Measurements from ENCODE around the gene MAL.
"Not testable (repeated sequence)": the region's sequence is repeated elsewhere in the genome, so short reads cannot be mapped to it uniquely, and the experiment has no call there.

The MAL gene

GRCh38 chr2:95034818-95035217 is 9.3 kb downstream of the MAL start:
- no peak for DNase-seq

- DNase-seq, result no peak
Measured at GRCh38 chr2:95036596-95037383, 11.3 kb downstream of the MAL start.

- no peak for DNase-seq
Measured at GRCh38 chr2:95037384-95037839, 11.9 kb downstream of the MAL start.

DNA sequence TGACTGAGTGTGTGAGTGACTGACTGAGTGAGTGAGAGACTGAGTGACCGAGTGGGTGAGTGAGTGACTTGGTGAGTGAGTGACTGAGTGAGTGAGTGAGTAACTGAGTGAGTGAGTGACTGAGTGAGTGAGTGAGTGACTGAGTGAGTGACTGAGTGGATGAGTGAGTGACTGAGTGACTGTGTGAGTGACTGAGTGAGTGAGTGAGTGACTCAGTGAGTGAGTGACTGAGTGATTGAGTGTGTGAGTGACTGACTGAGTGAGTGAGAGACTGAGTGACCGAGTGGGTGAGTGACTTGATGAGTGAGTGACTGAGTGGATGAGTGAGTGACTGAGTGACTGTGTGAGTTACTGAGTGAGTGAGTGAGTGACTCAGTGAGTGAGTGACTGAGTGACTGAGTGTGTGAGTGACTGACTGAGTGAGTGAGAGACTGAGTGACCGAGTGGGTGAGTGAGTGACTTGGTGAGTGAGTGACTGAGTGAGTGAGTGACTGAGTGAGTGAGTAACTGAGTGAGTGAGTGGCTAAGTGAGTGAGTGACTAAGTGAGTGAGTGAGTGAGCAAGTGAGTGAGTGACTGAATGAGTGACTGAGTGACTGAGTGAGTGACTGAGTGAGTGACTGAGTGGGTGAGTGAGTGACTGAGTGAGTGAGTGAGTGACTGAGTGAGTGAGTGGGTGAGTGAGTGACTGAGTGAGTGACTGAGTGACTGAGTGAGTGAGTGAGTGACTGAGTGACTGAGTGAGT is 12.5 kb downstream of the MAL start:
- not testable (repeated sequence) for DNase-seq

DNA sequence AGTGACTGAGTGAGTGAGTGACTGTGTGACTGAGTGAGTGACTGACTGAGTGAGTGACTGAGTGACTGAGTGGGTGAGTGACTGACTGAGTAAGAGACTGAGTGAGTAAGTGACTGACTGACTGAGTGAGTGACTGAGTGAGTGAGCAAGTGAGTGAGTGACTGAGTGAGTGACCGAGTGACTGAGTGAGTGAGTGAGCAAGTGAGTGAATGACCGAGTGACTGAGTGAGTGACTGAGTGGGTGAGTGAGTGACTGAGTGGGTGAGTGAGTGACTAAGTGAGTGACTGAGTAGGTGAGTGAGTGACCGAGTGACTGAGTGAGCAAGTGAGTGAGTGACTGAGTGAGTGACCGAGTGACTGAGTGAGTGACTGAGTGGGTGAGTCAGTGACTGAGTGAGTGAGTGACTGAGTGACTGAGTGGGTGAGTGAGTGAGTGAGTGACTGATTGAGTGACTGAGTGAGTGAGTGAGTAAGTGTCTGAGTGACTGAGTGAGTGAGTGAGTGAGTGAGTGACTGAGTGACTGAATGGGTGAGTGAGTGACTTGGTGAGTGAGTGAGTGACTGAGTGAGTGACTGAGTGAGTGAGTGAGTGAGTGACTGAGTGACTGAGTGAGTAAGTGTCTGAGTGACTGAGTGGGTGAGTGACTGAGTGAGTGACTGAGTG is 13.3 kb downstream of the MAL start:
- DNase-seq, result no peak

DNA sequence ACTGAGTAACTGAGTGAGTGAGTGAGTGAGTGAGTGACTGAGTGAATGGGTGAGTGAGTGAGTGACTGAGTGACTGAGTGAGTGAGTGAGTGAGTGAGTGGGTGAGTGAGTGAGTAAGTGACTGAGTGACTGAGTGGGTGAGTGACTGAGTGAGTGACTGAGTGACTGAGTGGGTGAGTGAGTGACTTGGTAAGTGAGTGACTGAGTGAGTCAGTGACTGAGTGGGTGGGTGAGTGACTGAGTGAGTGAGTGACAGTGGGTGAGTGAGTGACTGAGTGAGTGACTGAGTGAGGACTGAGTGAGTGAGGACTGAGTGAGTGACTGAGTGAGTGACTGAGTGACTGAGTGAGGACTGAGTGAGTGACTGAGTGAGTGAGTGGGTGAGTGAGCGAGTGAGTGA is 13.9 kb downstream of the MAL start:
- no peak for DNase-seq

DNA sequence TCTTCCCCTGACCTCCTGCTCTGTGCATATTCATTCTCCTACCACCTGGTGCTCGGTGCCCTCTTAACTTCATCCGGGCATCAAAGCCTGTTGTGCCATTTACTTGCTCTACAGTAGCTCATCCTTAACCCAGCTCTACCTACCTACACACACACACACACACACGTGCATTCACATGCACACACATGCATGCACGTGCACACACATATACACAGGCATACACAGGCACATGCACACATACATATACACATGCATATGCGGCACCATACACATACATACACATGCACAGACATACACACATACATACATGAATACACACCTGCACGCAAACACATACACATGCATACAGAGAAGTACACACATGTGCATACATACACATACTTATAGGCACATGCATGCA is 14.5 kb downstream of the MAL start:
- DNase-seq, result no peak

- no peak for DNase-seq
Measured at GRCh38 chr2:95040426-95040825, 14.9 kb downstream of the MAL start.

GRCh38 chr2:95041060-95041823 is 15.7 kb downstream of the MAL start:
- DNase-seq, result no peak

GRCh38 chr2:95041824-95042442 is 16.4 kb downstream of the MAL start:
- DNase-seq, result no peak

DNA sequence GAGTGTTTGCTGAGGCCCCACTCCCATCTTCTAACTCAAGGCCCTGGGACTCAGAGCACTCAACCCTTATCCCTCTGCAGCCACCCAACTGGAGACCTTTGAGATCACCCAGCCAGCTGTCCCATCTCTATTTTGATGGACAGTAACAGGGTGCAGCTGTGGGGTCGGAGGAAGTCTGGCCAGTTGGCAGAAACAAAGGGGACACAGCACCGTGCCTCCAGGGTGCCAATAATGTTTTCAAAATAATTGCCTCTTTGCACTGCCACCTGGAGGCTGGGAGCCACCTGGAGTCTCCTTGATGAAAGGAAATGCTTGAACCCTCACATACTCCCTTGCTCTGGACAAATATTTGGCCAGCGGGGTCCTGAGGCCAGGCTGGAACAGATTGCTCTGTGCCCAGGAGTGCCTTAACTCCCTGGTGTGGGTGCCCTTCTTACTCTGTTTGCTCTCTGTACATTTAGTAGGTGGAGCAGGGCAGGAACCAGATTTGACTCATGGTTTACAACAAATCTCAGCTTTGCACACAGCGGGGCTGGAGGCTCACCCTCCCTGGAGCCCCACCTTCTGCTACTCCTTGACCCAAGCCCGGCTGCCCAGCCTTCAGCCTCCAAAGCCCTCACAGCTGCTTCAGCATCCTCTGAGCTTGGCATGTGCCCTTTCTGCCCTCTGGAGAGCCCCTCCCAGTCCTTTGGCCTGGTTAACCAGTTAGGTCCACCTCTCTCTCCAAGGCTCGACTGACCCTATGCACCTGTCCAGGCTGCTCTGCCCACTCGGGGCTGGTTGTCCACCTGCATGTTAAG is 17.2 kb downstream of the MAL start:
- DNase-seq, result no peak

GRCh38 chr2:95043300-95044093 is 18.0 kb downstream of the MAL start:
- no peak for DNase-seq

DNA sequence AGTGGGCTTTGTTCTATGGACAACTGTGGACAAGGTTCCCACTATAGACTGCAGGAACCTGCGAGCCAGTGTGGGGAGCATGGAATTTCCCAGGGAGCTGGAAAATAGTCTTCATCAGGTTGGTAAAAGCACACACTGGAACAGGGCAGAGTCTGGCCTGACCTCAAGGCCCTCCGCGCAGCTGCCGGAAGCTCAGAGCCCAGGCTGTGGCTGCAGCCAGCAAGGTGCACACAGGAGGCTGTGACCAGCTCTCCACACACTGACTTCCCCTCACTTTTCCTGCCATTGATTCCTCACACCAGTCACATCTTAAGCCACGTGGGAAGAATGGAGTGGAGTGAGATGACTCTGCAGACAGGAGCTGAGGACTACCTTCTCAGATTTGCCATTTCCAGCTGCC is 19.1 kb downstream of the MAL start:
- DNase-seq, result no peak

- no peak for DNase-seq
Measured at GRCh38 chr2:95046371-95047112, 21.0 kb downstream of the MAL start.

GRCh38 chr2:95047629-95048510 is 22.4 kb downstream of the MAL start:
- no peak for DNase-seq

- no peak for DNase-seq
Measured at GRCh38 chr2:95048825-95049682, 23.5 kb downstream of the MAL start.

DNA sequence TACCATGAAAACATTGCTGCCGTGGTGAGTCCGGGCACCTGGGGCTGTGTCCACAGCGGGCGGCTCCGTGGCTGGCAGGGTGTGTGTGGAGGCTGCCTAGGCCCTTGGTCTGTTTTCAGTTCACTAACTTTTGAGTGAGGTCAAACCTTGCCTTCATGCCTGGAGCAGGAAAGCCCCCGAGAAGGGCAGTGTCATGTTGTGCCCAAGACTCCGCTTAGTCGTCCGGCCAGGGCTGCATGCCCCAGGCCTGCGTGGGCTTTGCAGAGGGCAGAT is 24.1 kb downstream of the MAL start:
- DNase-seq, result no peak

GRCh38 chr2:95049961-95050360 is 24.5 kb downstream of the MAL start:
- DNase-seq, result no peak

Data from T1000 (cell line).